Thymus (tissue), 11 donors: ENCODE results near the gene HDAC11. TPM values are rescaled to one million over a fixed set of nuclear protein-coding genes. Genes with fewer than 3 reads are reported as not detected.

ENCODE experiments used
- DNase-seq, 9 donors: peaks; one replicate each; pipeline ENCODE4 v3.0.0-alpha.2; 2013; ENCODE audit warnings: low spot score in 9 of 9, low read depth in 6 of 9, missing footprints in 1 of 9
- H3K27ac ChIP-seq, 2 donors: one replicate each; pipeline ENCODE4 v1.5.1; 2013; ENCODE audit warnings: control low read depth in 1 of 2, low read depth in 1 of 2, low read length in 1 of 2, mild to moderate bottlenecking in 1 of 2, moderate library complexity in 1 of 2
- H3K27me3 ChIP-seq, 2 donors: one replicate each; pipeline ENCODE4 v1.5.1; 2013; ENCODE audit warnings: low read length in 1 of 2; ENCODE audit not compliant: control insufficient read depth in 2 of 2, insufficient read depth in 1 of 2
- H3K36me3 ChIP-seq, 2 donors: one replicate each; pipeline ENCODE4 v1.5.1; 2013; ENCODE audit warnings: low read length in 1 of 2, mild to moderate bottlenecking in 1 of 2, moderate library complexity in 1 of 2; ENCODE audit not compliant: control insufficient read depth in 2 of 2, insufficient read depth in 2 of 2
- H3K4me1 ChIP-seq, 2 donors: one replicate each; pipeline ENCODE4 v1.5.1; 2013; ENCODE audit warnings: low read length in 2 of 2; ENCODE audit not compliant: control insufficient read depth in 2 of 2, insufficient read depth in 2 of 2
- H3K4me3 ChIP-seq, 2 donors: one replicate each; pipeline ENCODE4 v1.5.1; 2013; ENCODE audit warnings: low read length in 2 of 2, control low read depth in 1 of 2, mild to moderate bottlenecking in 1 of 2
- H3K9me3 ChIP-seq, 2 donors: one replicate each; pipeline ENCODE4 v1.5.1; 2013; ENCODE audit warnings: low read length in 1 of 2, mild to moderate bottlenecking in 1 of 2; ENCODE audit not compliant: control insufficient read depth in 2 of 2, insufficient read depth in 1 of 2
- WGBS: extraction: QIAGEN DNeasy Blood & Tissue Kit; methylation state at CpG from one replicate; pipeline ENCODE4 v1.1.7; 2013; 5-methylcytosine and 5-hydroxymethylcytosine counted together
- polyA plus RNA-seq: library from polyadenylated mRNA; stranded (reverse); fragments of 200-250 nt; gene quantifications from one replicate; pipeline ENCODE4 v1.2.3, GENCODE V29; 2013
- total RNA-seq: library from RNA; stranded (reverse); fragments of 120-200 nt; gene quantifications from one replicate; pipeline ENCODE4 v1.2.4, GENCODE V29; 2013
- donor health status: healthy.

HDAC11 gene
- total and polyA plus RNA-seq, 2 donors: 7.1 to 10.7 TPM

DNA sequence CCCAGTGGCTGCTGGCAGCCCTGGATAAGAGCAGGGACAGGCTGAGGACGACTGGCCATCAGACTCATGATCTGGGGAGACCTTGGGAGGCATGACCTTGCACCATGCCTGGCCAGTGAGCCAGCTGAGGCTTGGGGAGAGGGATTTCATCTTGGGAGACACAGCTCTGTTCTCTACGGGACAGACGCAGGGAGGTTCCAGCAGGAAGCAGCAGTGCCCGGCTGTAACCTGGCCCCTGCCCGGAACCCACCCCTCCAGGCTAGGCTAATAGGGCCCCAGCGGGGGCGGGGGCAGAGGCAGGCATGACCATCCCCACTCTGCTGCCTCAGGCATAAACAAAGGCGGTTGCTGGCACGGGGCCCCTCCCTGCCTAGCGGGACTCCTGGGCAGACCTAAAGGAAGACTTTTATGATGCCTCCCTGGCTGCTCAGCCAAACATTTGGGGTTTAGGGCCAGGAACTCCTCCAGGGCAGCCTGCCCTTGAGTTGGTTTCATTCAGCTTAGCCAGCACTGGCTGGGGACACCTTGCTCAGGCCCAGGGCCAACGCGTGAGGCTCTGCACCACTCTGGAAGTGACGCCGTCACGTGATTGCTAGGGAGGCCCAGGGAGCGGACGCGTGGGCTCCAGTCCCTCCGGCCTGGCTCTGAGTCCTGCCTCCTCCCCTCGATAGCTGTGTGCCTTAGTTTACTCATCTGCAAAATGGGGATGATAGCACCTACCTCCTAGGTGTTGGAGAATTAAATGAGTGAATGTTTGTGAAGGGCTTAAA lies 27.6 kb downstream of the HDAC11 start:
- Histone ChIP-seq H3K27ac (no peak overlapping the region), H3K4me1 (peaks cover 0 to 8% of the 10 kb centered on the region in 2 donors), H3K27me3 (no peaks in the 10 kb centered on the region), H3K9me3 (no peaks in the 10 kb centered on the region), H3K4me3 (no peak overlapping the region), H3K36me3 (no peaks in the 10 kb centered on the region)
- WGBS: 80% methylated on average over 20 of the region's 20 CpGs
- no peak for DNase-seq

DNA sequence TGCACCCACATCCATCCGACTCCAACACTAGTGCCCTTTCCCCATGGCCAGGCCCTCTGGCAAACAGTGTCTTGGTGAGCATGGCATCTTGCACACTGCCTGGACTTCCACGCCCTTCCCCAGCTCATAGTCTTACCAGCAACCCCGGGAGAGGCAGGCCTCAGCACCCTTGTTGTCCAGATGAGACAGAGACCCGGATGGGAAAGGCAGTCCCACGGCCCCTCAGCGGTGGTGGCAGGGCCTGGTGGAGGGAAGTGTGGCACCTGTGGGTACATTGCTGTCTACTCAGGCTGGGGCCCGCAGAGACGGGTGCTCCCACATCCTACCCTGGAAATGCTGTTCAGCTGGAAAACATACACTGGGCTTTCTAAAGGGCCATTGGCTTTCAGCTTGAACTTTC lies 28.4 kb downstream of the HDAC11 start:
- Histone ChIP-seq H3K36me3 (no peaks in the 10 kb centered on the region), H3K9me3 (no peaks in the 10 kb centered on the region), H3K4me3 (no peak overlapping the region), H3K4me1 (peaks cover 0 to 8% of the 10 kb centered on the region in 2 donors), H3K27ac (no peak overlapping the region), H3K27me3 (no peaks in the 10 kb centered on the region)
- 99% methylated on average over 8 of the region's 8 CpGs for WGBS
- no peak for DNase-seq

DNA sequence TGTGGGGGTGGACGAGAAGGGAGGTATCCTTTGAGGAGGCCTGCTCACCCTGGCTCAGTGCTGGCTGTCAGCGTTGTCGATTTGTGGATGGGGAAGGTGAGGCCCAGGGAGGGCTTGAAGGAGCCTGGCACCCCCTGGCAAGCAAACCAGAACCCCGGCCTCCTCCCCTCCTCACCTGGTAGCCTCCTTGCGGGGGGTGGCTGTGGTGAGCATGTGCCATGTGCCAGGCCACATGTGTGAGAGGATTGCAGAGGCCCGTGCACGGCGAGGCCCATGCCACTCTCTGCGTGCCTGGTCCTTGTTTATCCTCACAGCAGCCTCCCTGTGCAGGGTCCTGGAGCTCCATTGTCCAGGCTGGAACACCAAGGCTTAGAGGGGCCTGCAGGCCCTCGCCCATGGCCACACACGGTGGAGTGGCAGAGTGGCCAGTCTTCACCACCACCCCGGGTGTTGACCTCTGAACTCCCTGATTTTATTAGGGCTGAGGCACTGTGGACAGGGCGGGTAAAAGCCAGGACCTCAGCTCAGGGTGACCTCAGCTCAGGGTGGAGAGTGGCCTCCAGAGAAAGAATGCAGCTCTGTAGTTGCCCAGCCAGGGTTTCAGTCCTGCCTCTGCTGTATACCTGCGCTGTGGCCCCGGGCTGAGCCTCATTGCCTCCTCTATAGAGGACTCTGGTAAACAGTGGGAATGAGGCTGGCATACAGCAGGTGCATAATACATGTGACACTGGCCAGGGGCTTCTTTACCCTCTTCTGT lies 29.1 kb downstream of the HDAC11 start:
- Histone ChIP-seq H3K27me3 (no peaks in the 10 kb centered on the region), H3K27ac (no peak overlapping the region), H3K9me3 (no peaks in the 10 kb centered on the region), H3K4me3 (no peak overlapping the region), H3K36me3 (no peaks in the 10 kb centered on the region), H3K4me1 (peaks cover 0 to 8% of the 10 kb centered on the region in 2 donors)
- 90% methylated on average over 15 of the region's 15 CpGs for WGBS
- DNase-seq: no peak

DNA sequence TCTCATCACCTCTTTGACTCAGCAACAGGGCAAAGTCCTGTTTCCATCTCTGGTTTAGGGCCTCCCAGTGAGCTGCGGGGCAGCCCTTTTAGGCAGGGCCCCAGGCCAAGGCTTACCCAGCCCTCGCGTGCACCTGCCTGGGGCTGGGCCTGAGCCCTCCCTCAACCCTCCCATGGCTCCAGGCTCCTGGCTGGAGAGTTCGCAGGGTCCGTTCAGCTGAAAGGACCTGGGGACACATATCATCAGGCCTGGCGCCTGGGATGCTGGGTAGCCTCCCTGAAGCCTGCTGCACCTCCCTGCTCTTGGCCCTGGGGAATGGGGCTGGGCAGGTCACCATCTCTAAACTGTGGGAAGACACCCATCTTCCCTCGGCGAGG lies 29.7 kb downstream of the HDAC11 start:
- Histone ChIP-seq H3K9me3 (no peaks in the 10 kb centered on the region), H3K27ac (no peak overlapping the region), H3K36me3 (no peaks in the 10 kb centered on the region), H3K4me1 (peaks cover 0 to 8% of the 10 kb centered on the region in 2 donors), H3K27me3 (no peaks in the 10 kb centered on the region), H3K4me3 (no peak overlapping the region)
- 97% methylated on average over 8 of the region's 8 CpGs for WGBS
- DNase-seq: no peak

DNA sequence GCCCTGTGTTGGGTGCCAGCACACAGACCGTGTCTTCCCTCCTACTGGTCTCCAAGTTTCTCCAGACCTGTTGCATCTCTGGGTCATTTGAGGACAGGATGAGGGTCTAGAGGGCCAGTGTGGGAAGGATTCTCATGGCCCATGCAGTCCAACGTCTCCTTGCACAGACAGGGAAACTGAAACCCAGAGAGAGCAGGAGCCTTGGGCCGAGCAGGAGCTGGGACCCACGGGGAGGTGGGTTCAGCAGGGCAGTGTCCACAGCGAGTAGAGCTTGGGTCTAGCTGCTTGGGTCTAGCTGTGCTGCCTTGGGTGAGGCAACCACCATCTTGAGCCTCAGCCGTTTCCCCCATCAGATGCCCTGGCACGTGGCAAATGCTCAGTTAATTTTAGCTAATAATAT lies 32.3 kb downstream of the HDAC11 start:
- no peaks in the 10 kb centered on the region for H3K27me3 ChIP-seq
- peaks cover 0 to 7% of the 10 kb centered on the region in 2 donors for H3K4me1 ChIP-seq
- H3K36me3 ChIP-seq: no peaks in the 10 kb centered on the region
- H3K4me3 ChIP-seq: no peak overlapping the region
- DNase-seq: no peak
- H3K9me3 ChIP-seq: no peaks in the 10 kb centered on the region
- WGBS: 97% methylated on average over 7 of the region's 7 CpGs
- H3K27ac ChIP-seq: no peak overlapping the region

DNA sequence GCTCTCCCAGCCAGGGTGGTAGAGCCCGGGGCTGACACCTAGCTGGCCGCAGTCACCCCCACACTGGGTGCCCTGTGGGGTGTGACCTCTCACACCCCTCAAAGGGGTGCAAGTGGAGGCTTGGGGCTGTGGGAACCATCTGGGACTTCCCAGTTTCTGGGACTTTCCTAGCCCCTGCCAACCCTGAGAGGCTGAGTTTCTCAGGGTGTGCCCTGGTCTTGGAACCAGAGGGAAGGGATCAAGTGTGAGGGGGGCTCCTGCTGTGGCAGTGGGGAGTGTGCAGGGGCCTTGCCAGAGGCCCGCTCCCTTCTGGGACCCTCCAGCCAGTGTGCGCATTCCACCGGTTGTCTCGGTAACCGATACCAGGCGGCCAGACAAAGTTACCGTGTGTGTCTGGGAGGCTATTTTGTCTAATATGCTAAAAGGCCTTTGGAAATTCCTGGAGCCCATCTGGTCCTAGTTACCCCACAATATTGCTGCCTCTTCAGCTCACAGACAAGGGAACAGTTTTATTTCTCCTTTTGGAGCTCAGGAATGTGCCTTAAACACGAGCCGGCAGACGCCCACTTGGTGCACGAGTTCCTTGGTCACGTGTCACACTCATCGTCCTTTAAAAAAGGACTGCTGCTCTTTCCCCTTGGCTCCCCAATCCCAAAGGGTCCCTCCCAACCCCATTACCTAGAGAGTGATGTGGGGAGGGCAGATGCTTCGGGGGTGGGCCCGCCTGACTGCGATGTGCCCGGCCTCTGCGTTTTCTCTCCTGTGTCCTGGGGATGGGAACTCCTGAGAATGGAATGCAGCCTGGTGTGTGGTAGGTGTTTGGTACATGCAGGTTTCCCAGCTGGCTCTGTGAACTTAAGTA lies 33.2 kb downstream of the HDAC11 start:
- no peaks in the 10 kb centered on the region for H3K36me3 ChIP-seq
- H3K9me3 ChIP-seq: no peaks in the 10 kb centered on the region
- H3K4me3 ChIP-seq: no peak overlapping the region
- 91% methylated on average over 20 of the region's 20 CpGs for WGBS
- no peaks in the 10 kb centered on the region for H3K4me1 ChIP-seq
- no peaks in the 10 kb centered on the region for H3K27me3 ChIP-seq
- no peak for DNase-seq
- no peak overlapping the region for H3K27ac ChIP-seq

DNA sequence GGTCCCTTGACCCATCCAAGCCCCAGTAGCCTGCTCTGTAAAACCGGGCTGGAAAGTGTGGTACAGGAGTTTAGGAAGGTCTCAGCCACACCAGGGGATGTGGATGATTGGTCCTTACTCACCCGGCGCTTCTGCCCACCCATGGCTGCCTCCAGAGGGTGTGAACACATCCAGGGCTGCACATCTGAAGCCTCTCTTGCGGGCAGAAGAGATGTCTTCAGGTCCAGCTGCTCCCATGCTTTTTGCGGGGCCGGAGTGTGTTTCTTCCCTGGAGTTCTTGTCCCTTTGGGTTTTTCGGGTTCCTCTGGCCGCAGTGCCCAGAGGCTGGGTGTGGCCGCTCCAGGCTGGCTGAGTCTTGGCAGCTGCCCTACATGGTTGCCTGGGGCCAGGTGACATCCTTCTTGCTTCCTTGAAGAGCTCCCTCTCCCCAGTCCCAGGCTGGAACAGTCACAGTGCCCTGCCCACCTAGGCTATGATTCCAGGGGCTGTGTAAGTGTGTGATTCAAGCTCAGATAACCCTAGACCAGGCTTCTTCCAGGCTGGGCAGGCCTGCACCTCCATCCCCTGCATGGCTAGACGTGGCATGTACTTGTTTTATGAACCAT lies 33.9 kb downstream of the HDAC11 start:
- 91% methylated on average over 10 of the region's 10 CpGs for whole genome bisulfite sequencing
- Histone ChIP-seq H3K36me3 (no peaks in the 10 kb centered on the region), H3K27me3 (no peaks in the 10 kb centered on the region), H3K4me1 (no peaks in the 10 kb centered on the region), H3K9me3 (no peaks in the 10 kb centered on the region), H3K4me3 (no peak overlapping the region), H3K27ac (no peak overlapping the region)
- no peak for DNase-seq

DNA sequence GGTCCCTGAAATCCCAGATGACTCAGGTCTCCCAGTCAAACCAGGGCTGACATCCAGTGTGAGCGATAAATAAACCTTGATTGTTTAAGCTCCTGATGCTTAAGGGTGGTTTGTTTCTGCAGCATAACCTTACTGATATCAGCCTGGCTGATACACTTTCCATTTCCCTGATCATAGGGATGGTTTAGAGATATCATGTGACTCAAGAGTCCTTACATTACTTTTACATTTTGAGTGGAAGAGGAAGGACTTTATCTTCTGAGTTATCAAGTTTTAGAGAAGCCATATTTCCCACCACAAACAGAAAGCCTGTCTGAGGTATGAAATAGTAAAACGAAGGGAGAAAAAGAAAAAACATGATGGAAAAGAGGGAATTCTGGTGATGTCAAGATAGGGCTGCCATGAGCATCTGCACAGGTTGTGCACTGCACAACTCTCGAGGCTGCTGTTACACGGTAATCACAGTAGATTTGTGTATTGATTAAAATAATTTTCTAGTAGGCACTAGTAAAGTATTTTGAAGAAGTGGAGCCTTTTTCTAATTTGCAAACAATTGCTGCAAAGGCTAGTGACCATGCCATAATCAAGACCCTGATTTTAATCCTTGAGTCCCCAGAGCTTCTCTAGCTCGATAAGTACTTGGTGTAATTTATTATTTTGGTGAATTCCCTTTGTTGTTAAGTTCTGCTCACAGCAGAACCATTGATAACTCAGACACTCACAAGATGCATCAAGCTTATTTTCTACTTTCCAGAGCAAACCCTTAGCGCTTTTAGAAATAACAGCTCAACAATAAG lies 34.7 kb downstream of the HDAC11 start:
- no peaks in the 10 kb centered on the region for H3K36me3 ChIP-seq
- no peak overlapping the region for H3K4me3 ChIP-seq
- 83% methylated on average over 6 of the region's 6 CpGs for WGBS
- no peaks in the 10 kb centered on the region for H3K27me3 ChIP-seq
- H3K9me3 ChIP-seq: no peaks in the 10 kb centered on the region
- no peak for DNase-seq
- no peak overlapping the region for H3K27ac ChIP-seq
- no peaks in the 10 kb centered on the region for H3K4me1 ChIP-seq
